GM18870 (cell line): ENCODE measurements around the gene NPTN.
"Not testable (repeated sequence)": the region's sequence is repeated elsewhere in the genome, so short reads cannot be mapped to it uniquely, and the experiment has no call there.

Source experiments
- ATAC-seq: cut with Tn5 transposase; IDR thresholded peaks from one replicate; pipeline ENCODE4 v1.9.1; 2021; ENCODE audit warnings: moderate library complexity; ENCODE audit not compliant: unreplicated experiment

NPTN gene

DNA sequence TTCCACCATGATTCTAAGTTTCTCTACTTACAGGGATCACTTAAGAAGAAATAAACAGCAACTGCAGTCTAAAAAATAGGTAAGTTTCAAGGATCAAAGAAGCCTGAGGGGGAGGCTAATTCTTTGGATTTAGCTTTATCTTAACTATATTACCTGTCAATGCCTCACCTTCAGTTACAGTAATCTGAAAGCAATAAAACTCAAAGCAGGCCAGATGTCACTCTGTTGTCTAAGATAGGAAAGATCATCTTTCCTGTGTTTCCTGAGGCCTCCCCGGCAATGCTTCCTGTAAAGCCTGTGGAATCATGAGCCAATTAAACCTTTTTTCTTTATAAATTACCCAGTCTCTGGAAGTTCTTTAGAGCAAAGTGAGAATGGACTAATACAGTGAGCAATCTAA is 60.2 kb downstream of the NPTN start:
- ATAC-seq, result no peak

DNA sequence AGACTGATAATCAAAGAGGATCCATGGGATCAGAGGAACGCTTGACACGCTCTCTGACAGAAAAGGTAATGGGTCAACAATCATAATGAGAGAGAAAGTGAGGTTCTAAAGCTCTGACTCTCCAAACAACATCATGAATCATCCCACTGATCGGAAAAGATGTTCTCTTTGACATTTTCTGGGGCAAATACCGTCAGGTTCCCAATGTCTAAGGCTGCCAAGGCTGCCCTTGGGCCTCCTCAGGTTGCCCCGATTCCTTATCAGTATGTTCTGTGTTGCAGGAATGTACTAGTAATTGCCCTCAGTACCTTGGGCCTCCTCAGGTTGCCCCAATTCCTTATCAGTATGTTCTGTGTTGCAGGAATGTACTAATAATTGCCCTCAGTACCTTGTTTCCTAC is 60.9 kb downstream of the NPTN start:
- ATAC-seq, result no peak

DNA sequence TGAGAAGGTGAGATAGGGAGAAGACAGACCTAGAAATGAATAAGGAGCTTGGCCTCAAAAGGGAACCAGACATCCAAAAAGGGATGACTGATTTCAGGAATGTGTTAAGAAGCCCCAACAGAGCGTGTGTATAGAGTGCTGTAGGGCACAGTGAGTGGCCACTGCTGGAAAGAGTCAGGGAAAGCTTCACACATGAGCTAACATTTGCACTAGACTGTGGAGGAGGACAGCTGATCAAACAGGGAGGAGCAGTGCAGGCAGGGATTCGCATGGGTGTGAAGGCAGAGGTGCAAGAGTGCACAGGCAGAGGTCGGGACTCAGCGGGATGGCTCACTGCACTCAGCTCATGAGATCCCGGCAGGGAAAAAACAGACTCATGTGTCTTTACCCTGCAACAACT is 61.8 kb downstream of the NPTN start:
- no peak for ATAC-seq

DNA sequence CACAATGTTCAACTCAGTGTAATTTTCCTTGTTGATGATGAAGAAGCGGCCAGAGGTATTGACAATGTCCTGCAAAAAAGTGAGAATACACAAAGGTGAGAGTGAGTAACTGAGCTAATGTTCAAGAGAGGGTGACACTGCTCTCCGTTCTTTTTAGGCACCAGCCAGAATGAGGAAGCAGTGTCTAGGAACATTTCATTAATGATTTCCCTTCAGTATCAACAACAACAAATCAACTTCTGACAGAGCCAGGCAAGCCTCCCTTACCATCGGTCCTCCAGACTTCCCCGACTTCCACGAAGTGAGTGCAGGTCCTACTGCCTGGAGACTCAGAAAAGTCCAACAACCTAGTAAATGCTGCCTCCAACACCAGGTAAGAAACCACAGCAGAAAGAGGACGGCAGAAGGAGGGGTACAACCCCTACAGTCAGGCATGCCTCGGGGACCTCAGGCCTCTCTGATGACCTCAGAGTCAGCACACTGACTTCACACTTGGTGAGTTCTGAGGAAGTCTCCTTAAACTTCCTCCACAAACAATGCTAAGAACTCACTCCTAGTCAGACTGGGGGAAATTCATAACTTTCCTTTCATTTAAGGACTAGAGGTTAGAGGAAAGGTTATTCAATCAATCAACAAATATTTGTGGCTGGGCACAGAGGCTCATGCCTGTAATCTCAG is 62.7 kb downstream of the NPTN start:
- no peak for ATAC-seq

DNA sequence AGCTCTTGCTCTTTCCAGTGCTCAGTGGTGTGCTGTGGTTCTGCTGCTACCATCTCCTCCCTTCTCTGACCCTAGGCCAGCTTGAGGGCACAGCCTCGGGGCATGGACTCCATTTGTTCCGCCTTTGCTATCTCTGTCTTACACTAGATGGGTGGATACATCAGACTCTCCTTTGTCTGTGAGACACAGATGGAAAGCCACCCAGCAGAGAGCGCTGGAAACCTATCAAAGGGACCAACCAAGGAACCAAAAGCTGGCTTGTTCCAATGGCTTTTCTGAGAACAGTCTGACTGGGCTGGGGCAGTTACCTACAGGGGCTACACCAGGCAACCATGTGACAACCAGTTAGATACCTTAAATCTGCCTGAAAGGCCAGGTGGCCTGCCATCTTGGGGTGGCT is 63.8 kb downstream of the NPTN start:
- ATAC-seq, result no peak

DNA sequence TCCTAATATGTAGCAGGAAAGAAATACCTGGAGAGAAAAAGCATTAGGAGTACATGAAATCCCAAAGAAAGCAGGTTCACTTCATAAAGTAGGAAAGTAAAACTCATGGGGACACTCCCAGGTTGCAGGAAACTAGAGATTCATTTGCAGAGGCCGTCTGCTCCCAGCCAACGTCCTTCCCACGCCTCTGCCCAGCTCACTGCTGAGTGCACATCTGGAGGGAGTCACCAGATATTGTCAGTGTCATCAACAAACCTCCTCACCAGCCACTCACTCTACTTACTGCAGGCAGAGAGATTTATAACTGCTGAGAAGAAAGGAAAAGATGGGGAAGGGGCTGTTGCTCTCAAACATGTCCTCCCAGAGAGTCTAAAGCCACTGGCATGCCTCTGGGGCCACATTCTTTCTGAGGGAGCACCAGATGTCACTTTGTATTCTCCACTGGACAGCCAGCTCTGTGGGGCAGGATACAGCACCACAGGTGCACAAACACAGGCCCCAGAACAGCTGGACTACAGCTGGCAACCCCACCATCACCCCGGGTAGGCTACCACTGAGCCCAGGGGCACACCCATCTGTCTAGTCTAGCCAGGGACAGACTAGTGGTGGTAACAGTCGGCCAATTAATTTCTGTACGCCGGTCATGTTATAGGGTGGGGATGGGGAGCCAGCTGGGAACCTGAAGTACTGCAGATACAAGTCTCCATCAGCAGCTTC is 64.5 kb downstream of the NPTN start:
- ATAC-seq, result no peak

DNA sequence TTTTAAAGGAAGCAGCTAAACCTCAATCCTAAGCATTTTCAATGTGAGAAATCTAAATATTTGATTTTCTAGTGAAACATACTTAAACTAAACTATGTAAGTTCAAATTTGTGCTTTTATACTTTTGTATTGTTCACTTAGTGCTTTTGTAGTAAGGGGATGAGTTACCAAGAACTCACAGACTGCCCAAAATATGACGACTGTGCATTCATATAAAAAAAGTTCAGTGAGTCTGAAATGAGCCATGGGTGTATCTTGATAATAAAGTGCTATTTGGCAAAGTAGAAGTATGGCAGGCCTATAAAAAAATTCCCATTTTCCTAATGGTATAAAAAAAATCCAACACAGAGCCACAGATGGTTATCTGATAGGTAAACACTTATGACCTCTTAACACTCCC is 66.2 kb downstream of the NPTN start:
- no peak for ATAC-seq

DNA sequence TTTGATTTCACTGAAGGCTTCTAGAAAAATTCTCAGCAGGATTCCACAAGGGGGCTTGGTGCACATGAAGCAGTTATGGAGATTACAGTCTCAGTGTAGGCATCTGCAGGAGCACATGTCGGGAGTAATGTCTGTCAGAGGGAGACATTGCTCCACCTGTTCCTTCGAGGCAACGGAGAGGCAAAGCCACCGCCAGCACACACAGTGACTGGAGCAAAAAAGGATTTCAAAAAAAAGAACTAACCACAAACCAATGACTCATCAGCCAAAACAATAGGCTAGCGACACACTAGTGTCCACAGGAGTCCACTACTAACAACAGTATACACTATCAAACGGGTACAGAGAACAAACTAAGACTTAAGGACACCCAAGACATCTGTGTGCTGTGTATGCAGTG is 68.9 kb downstream of the NPTN start:
- no peak for ATAC-seq

DNA sequence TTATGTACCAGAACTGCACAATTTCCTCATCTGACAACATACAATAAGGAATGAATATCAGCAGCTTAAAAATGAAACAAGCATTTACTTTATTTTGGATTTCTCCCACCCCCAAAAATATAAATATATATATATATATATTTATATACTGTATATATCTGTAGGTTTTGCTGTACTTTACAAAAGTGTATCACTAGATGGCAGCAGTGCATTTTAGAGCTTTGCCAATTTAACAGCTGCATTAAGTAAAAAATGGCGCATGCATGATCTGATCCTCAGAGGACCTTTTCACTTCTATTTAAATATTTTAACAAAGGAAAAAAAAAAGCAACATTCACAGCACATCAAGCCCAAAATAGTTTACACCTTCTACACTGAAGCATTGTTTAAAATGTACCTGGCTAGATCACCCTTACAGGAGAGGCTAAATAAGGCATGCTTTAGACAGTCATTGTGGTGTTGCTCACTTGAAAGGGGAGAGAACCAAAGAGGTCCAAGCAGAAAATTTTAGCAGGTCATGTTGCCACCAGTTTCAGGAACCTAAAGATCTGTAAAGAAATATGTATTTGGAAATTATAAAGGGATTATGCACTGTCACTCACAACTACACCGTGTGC is 72.6 kb downstream of the NPTN start:
- ATAC-seq, result no peak

DNA sequence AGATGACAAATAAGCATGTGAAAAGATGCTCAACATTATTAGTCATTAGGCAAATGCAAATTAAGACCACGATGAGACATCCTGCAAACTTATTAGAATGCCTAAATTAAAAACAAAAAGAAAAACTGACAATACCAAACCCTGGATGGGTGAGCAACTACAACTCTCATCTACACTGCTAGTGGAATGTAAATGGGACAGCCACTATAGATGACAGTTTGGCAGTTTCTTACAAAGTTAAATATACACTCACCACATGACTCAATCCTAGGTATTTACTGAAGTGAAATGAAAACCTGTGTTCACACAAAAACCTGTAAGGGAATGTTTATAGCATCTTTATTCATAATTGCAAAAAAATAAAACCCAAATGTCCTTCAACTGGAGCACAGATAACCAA is 74.7 kb downstream of the NPTN start:
- no peak for ATAC-seq

DNA sequence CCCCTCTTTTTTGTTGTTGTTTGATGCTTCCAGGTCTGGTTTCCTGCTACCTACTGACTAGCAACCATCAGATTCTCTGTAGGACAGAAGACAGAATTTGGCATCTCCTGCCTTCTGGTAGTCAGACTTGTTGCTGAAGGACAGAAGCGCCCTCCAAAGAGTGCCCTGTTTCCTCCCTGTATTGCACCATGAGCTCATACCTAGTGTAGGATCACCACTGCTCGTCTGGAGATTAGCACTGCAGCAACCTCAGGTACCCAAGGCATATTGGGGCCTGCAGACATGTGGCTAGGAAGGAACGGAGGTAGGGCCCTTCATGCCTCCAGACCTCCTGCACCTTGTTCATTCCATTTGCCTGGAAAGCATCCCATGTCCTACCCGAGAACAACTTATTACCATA is 78.1 kb downstream of the NPTN start:
- ATAC-seq, result no peak

DNA sequence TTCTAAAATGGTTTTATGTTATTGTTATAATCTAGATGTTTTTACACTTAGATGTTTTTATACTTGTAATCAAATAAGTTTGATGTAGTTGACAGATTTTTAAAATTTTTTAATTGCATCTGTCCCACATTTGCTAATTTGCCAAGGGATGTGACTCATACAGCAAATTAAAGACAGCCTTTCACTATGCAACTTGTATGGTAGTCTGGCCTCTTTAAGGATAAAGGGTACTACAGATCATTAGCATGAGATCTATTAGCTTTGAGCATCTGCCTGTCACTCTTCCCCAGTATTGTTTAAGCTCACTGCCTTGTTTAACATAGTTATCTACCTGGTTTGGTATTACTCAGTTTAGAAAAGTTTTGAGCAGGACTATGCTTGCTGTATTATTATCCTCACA is 83.0 kb downstream of the NPTN start:
- no peak for ATAC-seq

DNA sequence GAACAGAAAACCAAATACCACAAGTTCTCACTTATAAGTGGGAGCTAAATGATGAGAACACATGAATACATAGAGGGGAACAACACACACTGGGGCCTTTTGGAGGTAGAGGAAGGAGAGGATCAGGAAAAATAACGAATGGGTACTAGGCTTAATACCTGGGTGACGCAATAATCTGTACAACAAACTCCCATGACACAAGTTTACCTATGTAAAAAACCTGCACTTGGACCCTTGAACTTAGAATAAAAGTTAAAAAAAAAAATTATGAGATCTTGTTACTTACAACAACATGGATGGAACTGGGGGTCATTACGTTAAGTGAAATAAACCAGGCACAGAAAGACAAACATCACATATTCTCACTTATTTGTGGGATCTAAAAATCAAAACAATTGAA is 84.3 kb downstream of the NPTN start:
- not testable (repeated sequence) for ATAC-seq

DNA sequence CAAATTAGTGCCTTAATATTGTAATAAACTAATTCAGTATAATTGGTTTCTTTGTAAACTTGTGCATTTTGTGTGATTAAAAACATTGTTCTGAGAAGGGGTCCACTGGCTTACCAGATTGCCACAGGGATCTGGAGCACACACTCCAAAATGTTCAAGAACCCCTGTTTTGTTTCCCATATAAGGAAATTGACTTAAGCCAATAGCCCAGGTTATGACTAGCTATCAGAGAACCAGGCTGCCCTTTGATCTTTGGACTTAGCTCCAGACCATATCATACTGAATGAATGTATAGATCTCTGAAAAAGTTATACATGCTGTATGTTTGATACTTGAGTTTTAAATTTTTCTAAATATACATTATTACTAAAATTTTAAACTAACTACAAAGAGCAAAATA is 91.7 kb downstream of the NPTN start:
- ATAC-seq, result no peak

DNA sequence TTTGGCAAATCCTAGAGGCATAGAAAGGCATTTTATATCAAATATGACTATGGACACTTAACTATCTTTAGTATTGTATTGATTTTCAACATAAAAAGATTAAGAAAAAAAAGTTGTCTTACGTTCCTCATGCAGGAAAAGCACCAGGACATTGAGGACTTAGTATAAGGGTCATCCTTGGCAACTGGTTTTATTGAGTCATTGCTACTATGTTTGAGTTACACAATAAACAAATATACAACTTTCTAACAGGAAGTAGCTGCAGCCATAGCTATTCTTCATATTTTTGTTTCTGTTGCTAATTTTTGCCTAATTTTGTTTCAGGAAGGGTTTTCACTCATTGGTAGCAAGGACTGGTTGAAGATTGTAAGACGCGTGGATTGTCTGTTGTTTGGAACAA is 93.0 kb downstream of the NPTN start:
- ATAC-seq, result no peak

DNA sequence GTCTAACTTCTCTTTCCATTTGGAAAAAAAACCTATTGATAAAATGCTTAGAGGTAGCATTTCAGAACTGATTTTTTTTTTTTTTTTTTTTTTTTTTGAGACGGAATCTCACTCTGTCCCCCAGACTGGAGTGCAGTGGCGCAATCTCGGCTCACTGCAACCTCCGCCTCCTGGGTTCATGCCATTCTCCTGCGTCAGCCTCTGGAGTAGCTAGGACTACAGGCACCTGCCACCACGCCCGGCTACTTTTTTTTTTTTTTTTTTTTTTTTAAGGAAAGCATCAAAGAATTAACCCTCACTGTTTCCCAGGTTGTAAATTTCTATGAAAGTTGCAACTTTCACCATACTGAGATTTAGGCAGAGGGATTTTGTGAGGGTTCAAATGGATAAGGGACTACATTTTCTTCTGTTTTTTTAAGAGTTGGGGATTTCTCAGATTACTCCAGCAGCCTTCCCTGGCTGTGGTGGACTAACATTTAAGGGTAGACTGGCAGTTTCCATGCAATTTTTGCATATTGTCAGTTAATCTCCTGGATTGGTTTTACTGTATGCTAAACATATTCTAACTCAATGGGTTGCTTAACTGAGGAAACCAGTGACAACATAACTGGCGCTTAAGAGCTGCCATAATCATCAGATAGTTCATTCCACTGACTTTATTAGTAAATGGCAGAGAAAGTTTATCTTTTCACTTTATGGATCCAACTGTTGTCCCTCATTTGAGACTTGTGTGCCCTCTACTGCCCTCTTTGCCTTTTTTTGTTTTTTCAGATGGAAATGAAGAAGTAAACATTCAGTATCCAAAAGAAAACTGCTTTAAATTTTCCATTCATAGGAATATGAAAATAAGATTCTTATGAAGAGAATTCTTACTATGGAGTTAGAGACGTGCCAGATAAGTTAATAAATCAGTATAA is 93.7 kb downstream of the NPTN start:
- no peak for ATAC-seq

DNA sequence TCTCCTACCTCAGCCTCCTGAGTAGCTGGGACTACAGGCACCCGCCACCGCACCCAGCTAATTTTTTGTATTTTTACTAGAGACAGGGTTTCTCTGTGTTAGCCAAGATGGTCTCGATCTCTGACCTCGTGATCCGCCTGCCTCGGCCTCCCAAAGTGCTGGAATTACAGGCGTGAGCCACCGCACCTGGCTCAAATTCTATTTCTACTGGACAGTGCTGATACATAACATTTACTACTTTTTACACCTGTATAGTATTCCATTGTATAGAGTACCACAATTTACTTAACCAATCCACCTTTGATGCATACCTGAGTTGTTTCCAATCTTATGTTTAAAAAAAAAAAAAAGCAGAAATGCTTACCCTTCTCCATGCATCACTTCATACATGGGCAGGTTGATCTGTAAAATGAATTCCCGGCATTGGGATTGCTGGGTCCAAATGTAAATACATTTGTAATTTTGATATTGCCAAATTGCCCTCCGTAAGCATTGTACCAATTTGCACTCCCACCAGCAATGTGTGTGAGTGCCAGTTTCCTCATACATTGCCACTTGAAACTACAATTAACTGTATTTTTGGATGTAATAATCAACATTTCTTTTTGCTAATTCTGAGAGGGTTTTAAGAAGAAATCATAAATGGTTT is 94.5 kb downstream of the NPTN start:
- no peak for ATAC-seq

DNA sequence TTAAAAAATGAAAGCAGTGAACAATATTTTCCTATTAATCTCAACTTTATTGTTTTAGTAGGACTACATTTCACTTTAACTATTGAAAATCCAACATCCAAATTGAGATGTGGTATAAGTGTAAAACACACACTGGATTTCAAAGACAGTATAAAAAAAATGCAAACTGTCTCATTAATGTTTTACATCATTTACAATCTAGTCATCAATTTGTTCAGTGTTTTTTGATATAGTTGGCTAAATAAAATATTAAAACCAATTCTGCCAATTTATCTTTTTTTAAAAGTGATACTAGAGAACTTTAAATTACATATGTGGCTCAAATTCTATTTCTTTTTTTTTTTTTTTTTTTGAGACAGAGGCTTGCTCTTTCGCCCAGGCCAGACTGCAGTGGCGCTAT is 95.1 kb downstream of the NPTN start:
- no peak for ATAC-seq

DNA sequence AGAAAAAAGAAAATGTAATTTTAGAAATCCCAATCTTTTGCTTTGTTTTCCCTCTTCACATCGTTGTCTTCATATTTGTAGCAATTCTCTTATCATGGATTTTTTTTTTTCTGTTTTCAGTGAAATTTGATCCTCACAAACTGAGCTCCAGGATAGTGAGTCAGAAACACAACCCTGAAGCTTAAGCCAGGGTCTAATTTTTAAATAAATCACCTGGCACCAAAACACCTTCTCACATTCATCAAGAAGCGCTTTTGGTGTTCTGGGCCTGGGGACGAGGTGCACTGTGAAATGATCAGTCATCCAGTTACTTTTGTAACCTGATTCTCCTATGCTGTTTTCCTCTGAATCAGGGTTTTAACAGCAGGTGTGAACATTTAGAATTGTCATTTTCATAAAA is 102.5 kb downstream of the NPTN start:
- no peak for ATAC-seq

DNA sequence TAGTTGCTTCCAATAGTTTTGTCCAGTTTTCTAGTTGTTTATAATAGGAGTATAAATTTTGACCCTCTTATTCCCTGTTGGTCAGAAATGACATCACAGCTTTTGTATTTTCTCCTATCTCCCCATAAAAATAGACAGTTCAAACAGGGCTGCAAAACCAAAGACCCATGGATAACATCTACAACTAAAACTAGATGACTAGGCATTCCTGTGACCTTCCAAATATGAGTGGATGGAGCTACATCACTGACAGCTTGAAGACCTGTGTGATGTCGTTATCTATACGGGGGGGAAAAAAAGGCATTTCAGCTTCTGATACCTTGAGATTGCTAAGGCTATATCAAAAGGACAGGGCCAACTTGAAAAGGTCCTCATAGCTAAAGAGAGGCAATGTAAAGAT is 105.6 kb downstream of the NPTN start:
- no peak for ATAC-seq

DNA sequence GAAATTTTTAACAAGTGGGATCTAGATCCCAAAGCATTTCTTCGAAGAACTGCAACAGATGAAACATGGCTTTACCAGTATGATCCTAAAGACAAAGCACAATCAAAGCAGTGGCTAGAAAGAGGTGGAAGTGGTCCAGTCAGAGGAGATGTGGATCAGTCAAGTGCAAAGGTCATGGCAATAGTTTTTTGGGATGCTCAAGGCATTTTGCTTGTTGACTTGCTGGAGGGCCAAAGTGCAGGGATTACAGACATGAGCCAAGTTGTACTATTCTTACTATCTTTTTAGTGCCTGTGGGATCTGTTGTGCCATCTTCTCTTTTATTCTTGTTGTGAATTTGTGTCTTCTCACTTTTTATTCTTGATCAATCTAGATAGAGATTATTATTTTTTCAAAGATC is 108.3 kb downstream of the NPTN start:
- ATAC-seq, result no peak
